DMS53 treated with DMSO at 0.1 percent for 48 hours (cell line): ENCODE data around the gene CPNE2.
"Not testable (repeated sequence)": the region's sequence is repeated elsewhere in the genome, so short reads cannot be mapped to it uniquely, and the experiment has no call there.

Experiments
- DNase-seq: peaks from one replicate; lab custom pipeline; 2025; ENCODE audit not compliant: unreplicated experiment; lab: John Stamatoyannopoulos, UW

The CPNE2 gene

GRCh38 chr16:57069635-57070370 lies 22.6 kb upstream of the CPNE2 start:
- DNase-seq, result no peak

GRCh38 chr16:57070424-57070823 lies 22.0 kb upstream of the CPNE2 start:
- no peak for DNase-seq

GRCh38 chr16:57071081-57071732 lies 21.2 kb upstream of the CPNE2 start:
- not testable (repeated sequence) for DNase-seq

DNA sequence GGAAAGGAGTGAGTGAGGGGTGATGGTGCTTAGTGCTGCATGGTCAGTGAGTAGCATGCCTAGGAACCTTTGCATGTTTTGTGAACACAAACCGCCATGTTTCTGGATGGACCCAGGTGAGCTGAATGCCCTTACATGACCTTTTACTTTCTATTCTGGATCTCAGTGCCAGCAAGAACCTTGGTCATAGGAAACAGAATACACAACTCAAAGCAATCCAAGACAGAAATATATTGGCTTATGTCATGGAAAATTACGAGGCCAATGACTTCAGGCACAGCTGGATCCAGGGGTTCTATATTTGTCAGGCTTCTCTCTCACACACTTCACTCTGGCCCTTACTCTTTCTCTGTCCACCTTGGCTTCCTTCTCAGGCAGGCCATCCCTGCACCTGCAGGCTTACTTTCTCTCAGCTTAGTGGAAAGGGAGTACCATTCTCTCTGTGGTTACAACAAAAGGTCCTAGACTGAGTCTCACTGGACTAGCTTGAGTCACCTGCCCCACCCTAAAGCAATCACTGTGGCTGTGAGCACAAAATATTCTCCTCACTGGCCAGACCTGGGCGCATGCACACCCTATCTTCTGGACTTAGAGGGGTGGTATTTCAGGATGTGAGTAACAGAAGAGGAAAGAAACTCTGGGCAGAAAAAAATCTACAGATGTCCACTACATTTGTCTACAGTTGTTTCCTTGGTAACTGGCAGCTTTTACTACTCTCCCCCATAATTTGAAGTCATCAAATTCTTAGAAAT lies 20.4 kb upstream of the CPNE2 start:
- DNase-seq, result no peak

DNA sequence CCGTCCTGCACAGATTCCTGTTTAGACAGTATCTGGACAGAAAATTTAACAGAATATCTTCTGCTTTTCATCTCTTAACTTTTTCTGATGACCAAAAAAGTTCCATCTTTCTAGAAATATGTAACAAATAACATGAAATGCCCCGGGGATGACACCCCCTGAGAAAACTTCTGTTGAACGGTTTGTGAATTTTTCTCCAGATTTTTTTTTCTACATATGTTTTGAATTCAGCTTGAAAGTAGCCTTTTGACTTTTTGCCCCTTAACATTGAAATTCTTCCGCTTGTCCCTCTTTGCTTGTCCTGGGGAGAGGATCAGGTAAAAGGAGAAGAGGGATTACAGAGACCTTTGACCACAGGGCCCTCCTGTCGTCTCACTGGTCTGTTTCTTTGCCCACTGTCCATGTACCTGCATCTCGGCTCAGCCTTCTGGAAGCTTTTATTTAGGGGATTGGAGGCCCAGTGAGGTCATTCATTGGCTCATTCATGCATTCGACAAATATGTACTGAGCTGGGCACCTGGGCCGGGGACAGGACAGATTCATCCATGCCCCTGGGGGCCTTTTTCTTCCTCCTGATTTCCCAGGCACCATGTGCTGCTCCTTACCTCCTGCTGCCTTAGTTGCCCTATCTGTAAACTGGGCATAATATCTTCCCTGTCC lies 19.6 kb upstream of the CPNE2 start:
- DNase-seq, result no peak

- no peak for DNase-seq
Observed at GRCh38 chr16:57077714-57078113, 14.7 kb upstream of the CPNE2 start.

DNA sequence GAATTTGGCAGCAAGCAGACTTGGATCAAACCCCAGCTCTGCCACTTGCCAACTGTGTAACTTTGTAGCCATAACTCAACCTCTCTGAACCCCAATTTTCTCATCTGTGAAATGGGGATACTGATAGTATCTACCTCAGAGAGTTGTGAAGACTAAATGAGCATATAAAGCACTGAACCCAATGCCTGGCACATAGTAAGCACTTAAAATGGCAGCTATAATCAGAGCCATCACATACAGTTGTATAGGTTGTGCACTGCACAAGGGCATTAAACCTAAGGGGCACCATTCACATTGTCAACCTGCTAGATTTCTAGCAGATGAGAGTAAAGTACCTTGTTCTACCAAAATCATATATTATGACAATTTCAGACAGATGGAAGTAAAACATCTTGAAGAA lies 10.6 kb upstream of the CPNE2 start:
- DNase-seq, result no peak

DNA sequence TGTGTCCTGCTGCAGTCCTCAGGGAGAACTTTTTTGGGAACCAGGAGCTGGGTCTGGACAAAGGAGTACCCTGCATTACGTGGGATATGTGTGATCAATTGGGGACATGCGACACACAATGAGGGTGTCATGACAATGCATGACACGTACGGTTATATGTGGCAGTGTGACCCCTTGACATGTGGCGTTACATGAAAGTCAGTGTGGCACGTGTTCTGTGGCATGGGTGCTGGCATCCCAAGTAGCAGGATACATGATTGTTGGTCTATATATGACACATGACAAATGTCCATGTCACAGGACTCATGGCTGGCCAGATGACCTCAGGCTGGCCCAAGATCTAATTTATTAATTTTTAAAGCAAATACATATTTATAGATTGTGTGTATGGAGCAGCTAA lies 9.7 kb upstream of the CPNE2 start:
- no peak for DNase-seq

GRCh38 chr16:57083485-57084126 lies 8.8 kb upstream of the CPNE2 start:
- DNase-seq, result no peak

- DNase-seq, result peak; percentile 38
Observed at GRCh38 chr16:57084257-57084770, 8.1 kb upstream of the CPNE2 start.

DNA sequence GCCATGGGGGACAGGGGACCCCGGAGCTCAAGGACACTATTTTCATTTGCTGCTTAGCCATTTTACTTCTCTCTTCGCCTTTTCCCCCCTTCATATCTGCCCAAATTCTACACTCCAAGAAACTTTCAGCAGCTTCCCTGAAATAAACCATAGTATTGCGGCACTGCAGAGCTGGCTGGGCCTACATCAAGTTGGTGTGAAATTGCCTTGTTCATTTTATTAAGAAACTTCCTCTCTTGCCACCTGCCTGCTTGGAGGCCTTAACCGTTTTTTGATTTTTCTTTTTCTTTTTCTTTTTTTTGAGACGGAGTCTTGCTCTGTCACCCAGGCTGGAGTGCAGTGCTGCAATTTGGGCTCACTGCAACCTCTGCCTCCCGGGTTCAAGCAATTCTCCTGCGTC lies 7.4 kb upstream of the CPNE2 start:
- no peak for DNase-seq

- DNase-seq, result no peak
Observed at GRCh38 chr16:57087003-57087402, 5.4 kb upstream of the CPNE2 start.

DNA sequence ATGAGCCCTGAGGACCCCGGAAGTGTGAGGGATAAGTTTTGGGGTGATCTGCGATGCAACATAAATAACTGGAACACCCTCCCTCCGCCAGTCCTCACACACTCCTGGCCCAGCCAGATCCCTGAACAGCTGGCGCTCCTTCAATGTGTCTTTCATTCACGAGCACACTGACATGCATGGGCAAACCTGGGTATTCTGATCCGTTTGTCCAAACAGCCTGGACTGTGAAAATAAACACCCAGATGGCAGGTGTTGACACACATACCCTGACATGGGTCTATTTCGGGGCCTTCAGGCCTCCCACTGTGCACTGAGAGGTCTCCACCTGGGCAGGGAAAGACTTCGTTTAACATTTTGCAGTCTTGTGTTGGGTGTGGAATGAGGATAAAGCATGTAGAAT lies 3.0 kb upstream of the CPNE2 start:
- peak; percentile 76 for DNase-seq

DNA sequence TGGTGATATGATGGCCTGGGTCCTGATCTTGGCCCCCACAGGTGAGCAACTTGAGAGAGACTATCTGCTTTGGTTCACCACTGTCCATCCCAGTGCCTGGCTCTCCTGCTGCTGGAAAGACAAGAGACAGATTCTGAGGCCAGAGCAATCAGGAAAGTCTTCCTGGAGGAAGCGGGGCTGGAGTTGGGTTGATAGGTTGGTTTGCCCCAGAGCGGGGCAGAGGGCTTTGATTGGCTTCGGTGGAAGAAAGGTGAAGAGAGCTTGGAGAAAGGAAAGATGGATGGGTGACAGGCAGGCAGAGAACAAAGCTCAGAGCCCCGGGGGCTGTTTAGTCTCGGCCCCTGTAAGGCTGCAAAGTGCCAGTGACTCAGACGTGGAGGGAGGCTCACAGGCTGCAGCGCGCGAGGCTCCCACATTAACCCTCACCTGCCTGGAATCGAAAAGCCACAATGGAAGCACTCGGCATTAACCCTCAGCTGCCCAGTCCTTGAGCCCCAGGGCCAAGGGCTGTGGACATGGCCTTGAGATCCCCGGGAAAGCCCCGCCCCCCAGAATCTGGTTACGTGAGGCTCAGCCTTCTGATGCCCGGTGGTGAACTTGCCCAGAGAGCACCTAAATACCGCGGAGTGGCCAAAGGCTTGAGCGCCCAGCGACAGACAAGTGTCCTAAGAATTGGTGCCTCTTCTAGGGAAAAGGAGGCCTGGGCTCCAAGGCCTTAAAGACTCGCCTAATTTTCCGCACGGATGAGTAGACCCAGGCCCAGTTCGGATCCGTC lies 996 bp upstream of the CPNE2 start:
- no peak for DNase-seq

GRCh38 chr16:57092786-57093411 lies 516 bp downstream of the CPNE2 start:
- no peak for DNase-seq

GRCh38 chr16:57093666-57094564 lies 1.5 kb downstream of the CPNE2 start:
- no peak for DNase-seq

DNA sequence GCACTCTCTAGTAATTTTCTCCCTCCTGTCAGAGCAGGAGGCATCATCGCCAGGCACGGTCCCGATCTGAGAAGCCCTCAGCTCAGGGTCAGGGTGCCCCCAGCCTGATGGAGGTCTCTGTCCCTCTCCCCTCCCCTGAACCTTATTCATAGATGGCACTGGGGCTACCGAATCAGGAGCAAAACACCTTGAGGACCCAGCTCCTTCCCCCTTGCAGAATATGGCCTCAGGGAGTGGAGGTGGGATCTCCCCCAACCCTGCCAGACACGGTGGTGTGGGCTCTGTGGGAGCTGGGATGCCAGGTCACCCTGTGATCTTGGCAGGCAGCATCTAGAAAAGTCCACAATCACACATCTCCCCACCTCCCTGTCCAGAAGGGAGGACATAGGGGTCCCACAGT lies 2.5 kb downstream of the CPNE2 start:
- DNase-seq, result no peak

DNA sequence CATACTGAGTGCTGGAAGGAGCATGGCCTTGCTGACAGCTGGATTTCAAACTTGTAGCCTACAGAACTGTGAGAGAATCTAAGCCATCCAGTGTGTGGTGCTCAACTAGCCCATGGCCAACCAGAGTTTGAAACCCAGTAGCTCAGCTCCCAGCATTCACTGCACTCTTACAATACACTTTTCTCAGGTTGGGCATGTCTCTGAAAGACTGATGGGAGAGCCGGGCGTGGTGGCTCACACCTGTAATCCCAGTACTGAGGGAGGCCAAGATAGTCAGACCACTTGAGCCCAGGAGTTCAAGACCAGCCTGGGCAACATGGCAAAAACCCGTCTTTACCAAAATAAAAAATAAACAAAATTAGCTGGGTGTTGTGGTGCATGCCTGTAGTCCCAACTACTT lies 3.8 kb downstream of the CPNE2 start:
- no peak for DNase-seq

DNA sequence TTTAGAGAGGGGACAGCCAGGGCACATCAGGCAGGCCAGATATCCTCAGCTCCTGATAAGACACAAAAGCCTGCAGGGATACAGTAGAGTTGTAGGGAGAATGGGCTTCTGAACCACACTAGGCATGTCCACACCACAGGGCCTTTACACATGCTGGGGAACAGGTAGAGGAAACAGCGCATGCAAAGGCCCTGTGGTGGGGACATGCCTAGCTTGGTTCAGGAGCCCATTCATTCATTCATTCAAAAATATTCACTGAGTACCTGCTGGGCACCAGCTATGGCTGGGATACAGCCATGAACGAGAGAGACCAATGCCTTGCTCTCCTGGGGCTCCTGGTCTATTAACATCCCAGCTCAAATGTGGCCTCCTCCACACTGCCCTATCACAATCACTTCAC lies 4.4 kb downstream of the CPNE2 start:
- no peak for DNase-seq
